ENCODE measurements around the gene LTO1.

The LTO1 gene

DNA sequence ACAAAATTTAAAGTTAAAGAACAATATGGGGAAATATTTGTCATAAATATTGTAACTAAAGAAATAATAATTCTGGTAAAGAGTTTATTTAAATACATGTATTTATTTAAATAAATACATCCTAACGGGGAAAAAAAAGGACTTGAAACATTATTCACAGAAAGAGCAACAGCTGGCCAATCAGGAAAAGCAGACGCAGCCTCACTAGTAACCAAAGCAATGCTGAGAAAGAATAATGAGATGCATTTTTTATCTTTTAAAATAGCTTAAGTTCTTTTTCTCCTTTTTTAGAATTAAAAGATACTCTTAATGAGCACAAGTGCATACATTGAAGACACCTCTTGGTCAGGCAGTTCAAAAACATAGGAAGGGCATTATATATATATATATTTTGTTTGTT, 2.6 kb upstream of the LTO1 start:
- no peak for DNase-seq (ENCODE audit: low read depth in 2 of 2)

DNA sequence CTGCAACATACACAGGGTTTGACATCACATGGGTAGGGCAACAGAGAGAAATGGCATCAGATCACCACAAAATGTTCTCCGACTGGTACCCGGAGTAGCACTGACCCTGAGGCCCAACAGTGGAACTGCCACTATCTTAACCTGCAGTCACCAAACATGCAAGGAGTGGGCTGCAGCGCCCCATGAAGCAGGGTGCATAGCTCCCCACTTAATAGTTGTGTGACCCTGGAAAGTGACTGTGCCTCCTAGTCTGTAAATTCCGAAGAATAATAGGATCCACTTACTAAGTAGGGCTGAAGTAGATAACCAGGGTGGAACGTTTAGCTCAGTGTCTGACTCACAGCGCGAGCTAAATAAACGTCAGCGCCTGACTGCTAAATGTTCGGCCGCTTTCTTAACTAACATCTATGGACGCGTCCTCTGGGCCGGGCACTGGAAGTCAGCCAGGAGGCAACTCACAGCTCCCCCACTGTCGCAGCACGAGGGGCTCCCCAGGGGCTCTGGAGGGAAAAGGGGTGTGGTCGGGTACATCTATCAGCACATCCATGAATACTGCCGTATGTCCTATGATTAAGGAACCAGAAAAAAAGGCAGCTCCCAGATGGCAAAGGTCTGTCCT, 777 bp downstream of the LTO1 start:
- no peak for DNase-seq (ENCODE audit: low read depth in 2 of 2)

DNA sequence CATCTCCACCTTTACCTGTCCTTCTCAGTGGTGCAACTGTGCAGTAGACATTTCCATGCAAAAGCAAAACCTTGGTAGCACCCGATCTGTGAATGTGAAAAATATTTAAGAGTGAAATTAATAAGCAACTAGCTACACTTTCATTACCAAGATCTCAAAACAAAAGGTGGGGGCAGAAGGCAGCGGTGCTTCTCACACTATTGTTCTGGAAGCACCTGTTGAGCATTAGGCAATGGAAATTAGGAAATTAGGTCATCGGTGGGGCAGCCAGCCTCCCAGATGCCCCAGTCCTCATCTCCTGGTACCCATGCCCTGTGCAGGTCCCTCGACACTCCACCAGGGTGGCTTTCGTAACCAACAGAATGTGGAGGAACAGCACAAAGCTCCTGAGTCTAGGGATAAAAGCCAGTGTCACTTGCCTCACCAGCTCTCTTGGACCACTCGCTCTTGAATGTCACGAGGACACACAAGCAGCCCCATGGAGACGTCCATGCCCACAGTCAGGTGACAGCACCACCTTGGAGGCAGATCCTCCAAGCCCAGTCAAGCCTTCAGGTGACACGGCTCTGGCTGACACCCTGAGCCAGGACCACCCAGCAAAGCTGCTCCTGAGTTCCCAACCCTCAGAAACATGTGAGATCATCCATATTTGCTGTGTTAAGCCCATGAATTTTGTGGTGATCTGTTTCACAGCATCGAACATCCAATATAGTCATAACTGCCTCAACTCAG, 3.3 kb downstream of the LTO1 start:
- DNase-seq (ENCODE audit: low read depth in 2 of 2), result no peak

DNA sequence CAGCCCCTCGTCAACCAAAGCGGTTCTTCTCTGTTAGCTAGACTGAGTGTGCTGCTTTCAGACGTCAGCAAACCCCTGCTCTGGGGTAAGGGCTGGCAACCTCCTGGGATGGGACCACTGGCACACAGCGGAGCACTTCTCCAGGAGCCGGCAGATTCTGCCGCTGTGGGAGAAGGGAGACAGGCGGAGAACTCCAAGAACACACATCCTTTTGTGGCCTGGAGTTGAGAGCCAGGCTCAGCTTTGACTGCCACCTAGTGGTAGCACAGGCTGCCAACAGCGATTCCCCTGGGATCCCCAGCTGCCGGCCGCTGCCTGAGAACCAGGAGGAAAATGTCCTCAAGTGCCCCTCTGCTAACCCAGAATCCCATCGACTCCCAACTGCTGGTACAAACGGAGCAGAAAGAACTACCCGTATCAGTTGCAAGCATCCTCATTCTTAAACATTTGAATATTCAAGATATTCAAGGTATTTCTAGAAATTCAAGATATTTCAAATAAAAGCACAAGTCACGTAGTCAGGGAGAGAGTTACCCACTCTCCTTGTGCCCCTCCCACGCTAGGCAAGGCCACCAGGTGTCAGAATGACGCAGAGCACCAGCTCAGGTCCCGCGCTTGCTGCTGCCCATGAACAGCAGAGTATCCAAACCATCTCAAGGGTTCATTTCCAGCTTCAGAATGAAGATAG, 4.9 kb downstream of the LTO1 start:
- peak in 1 of 2 donors; percentile 45 for DNase-seq (ENCODE audit: low read depth in 2 of 2)

DNA sequence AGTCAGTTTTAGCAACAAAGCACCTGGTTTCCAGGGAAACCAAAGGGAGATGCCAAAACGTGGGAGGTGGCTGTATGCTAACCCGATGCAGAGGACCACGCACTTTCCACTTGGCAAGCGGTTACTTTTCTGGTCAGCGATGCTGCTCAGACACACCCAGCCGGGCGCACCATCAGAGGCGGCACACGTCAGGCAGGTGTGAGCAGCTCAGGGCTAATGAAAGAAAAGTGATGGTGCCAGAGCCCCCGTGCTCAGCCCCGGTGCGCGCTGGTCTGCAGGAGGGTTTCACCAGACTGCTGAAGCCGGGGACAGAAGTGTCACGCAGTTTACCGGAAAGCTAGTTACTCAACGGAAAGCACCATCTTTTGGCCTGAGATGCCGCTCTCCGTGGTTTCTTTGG, 5.7 kb downstream of the LTO1 start:
- DNase-seq (ENCODE audit: low read depth in 2 of 2), result no peak

DNA sequence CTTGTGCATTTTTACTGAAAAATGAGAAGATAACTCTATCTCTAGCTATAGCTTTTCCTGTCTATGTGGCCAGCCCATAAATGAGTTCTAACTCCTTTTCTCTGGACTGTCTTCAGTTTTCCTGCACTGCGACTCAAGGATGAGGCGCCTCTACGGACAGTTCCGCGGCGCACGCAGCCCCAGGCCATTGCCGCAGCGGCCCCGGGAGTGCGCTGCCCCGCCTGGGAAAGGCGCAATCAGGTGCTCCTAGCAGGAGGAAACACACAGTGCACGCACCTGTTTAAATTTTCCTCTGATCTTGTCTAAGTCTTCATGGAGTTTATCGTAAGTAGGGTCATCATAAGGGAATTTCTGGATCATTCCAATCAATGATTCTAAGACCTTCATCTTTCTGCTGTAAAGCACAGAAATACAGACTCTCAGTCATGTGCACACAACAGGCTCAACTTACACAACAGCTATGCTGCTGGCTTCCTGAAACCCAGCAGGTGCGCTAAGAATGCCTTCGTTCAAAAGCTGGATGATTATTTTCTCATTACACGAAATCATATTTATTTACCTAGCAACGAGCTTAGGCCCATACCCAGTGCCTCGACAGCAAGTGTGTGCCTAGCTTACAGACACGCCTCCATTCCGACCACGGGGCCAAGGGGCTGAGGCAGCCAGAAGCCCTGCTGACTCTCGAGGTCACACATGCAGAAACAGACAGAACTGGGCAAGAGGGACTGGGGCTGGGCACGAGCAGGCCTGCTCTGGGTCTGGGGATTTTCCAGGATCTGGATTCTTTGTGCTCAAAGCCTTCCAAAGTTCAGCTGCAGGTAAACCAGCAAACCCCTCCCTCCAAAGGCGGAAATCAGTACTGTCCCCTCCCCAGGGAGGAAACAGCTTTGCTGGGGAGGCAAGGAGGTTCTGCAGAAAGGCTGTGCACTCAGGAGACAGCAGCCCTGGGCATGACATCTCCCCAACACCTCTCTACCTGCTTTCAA, 7.2 kb downstream of the LTO1 start:
- DNase-seq (ENCODE audit: low read depth in 2 of 2), result no peak

DNA sequence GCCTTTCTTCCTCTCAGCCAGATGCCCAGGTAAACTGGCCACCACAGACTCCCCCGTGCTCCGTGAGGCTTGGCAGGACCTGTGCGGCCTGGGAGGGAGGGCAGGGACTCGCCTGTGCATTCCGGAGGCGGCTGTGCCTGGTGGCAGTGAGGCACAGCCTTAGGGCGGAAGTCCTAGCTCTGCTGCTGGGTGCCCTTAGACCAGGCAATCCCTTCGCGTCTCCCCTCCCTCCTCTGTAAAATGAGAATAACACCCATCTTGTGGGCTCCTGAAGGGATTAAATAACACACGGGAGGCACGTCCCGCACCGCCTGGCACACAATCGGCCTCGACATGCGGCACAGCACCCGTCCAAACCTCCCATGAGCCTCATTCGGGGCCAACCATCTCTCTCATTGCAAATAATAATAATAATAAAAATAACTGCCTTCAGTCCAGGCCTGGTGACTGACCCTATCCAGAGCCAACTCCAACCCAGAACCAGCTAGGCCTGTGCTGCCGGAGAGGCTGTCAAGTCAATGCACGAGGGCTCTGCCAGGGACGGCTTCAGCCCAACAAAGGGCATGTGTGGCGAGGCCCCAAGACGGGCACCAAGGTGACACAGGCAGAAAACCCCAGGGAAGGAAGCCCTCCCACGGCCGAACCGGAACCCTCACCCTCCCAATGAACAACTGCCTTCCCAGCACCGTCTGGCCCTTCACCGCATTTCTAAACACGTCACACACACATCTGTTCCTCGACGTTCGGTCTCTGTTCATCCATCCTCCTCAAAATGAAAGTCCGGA, 8.2 kb downstream of the LTO1 start:
- DNase-seq (ENCODE audit: low read depth in 2 of 2), result no peak

DNA sequence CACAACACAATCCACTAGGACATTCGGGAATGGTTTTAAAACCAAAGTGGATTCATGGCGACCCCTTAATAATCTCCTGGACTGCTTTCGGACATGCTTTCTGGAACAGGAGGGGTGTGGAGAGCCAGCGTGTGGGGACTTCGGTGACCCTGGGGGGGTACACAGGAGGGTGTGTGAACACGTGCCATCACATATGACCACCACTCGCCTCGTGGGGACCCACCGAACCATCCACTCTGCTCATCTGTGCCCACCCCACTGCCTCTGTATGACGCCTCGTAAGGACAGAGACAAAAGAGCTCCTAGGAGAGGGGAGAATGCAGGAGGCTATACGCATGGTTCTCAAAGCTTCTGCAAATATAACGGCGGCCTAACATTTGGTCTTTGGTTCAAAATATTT, 8.9 kb downstream of the LTO1 start:
- DNase-seq (ENCODE audit: low read depth in 2 of 2), result no peak

DNA sequence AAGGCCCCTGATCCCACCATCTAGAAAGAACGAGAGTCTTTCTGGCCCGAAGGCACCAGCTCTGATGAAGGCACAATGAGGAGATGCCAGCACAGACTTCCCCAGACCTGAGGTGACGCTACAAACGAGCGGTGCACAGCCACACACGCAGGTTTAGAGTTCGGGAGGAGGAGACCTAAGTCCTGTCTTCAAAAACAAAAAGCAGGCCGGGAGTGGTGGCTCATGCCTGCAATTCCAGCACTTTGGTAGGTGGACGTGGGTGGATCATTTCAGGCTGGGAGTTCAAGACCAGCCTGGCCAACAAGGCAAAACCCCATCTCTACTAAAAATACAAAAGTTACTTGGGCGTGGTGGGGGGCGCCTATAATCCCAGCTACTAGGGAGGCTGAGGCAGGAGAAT, 9.5 kb downstream of the LTO1 start:
- no peak for DNase-seq (ENCODE audit: low read depth in 2 of 2)

DNA sequence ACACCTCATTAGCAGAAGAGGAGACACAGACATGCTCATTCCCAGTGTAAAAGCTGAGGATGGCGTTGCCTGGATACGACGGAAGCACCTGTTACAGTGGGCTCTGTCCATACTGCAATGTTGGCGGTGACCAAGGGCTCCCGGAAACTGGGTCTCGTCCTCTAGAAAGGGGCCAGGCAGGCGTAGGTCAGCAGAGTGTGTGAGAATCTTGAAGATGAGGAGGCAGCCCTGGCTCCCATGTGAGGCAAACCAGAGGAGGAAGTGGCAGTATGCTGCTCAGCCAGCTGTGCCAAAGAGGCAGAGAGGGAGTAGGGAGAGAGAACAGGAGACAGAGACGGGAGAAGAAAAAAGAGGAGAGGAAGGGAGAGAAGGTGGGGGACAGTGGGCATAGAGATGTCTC, 10.3 kb downstream of the LTO1 start:
- DNase-seq (ENCODE audit: low read depth in 2 of 2), result no peak

DNA sequence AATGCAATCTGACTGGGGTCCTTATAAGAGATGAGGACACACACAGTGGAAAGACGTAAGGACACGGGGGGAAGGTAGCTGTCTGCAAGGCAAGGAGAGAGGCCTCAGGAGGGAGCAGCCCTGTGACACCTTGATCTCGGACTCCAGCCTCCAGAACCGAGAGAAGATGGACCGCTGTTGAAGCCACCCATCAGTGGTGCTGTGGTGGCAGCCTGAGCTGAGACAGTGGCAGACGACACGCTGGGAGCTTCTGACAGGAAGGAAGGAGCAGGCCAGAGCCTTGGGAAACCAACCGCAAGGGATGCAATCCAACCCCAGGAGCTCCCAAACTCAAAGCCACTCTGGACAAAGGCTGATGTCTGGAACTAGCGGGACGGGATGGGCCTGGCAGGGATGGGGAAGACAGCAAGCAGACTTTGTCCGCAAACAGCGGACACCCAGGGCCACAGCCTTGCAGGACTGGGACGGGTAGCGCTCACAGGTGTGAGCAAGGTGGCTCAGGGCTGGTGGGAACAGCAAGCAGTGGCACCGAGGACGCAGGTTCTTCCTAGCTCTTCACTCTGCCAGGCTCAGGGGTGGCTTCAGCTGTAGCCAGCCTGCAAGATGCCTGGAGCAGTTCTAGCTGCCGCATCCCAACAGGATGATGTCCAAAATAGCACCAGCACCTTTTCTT, 10.9 kb downstream of the LTO1 start:
- no peak for DNase-seq (ENCODE audit: low read depth in 2 of 2)

DNA sequence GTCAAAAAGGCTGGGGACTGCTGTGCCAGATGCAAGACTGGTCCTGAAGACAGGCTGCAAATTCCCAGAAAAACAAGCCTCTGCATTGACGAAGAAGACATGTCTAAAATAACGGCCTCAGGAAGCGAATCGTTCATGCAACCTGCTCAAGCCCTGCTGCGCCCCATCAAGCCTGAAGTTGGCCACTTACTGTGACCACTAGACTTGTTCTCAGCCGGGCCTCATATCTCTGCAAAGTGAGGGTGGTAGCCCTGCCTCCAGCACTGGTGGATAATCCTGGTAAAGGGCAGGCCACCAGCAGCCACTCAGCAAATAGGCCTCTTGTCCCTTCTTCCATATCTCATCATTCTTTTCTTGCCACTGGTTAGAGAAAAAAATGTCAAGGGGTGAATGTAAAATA, 11.8 kb downstream of the LTO1 start:
- no peak for DNase-seq (ENCODE audit: low read depth in 2 of 2)

DNA sequence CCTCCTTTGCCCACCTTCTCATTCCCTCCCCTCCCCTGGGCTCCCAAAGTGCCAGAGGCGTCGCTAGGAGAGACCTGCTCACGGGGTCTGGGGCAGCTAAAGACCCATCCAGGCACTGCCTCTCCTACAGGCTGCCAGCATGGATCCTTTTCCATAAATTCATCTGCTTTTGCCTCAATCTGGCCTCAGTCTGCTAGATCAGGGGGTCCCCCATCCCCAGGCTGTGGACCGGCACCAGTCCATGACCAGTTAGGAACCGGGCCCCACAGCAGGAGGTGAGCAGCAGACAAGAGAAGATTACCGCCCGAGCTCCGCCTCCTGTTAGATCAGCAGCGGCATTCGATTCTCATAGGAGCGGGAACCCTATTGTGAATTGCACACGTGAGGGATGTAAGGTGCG, 12.3 kb downstream of the LTO1 start:
- DNase-seq (ENCODE audit: low read depth in 2 of 2), result no peak

DNA sequence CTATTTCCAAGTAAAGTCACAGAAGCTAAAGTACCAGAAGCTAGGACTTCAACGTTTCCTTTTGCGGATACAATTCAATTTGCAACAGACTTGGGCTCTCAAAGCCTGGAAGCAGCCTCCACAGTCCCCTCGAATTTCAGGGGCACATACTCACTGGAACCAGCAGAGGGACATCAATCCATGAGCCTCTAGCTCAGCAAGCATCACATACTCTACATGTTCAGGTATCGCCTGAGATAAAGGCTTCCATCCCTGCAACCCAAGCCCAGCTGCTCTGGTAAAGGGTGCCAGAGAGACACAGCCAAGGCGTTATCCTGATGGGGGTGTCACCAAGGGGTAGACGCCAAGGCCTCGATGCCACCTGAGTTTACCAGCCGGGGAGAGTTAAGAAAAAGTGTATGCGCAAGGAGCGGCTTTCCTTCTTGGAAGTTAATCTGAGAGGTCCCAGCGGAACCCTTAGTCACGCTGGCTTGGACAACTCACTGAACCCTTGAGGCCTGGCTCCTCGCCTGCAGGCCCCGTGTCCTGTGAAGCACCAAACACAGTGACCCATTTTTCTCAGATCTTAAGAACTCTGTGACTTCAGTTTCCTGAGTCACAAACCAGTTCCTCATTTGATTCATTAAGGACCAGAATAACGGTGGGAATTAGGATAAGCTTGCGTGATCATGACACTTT, 13.0 kb downstream of the LTO1 start:
- DNase-seq (ENCODE audit: low read depth in 2 of 2), result no peak

DNA sequence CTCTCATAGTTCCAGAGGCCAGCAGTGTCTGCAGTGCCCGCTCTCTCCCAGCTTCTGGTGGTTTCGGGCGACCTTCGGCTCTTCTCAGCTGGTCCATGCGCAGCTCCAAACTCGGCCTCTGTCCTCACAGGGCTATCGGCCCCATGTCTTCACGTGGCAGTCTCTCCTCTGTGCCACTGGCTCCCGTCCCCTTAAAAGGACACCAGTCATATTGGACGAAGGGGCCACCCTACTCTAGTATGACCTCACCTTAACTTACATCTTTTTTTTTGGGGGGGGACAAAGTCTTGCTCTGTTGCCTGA, 13.8 kb downstream of the LTO1 start:
- DNase-seq (ENCODE audit: low read depth in 2 of 2), result no peak

DNA sequence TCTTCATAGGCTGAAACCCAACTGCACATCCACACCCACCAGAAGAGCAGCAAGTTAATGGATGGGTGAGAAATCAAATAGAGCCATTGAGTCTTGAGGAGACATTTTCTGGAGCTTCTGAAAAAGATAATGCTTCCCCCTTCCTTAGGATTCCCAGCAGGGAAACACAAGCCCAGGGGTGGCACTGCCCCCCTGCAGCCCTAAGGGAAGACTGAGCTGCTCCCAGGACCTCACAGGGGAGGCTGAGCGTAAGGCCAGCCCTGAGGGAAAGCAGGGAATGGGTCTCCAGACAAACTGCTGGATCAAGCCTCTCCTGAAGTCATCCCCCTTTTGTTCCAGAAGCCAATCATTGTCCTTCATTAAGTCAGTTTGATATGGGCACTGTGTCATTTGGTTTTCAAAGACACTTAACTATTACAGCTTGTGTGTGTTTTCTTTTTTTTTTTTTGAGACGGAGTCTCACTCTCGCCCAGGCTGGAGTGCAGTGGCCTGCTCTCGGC, 15.1 kb downstream of the LTO1 start:
- DNase-seq (ENCODE audit: low read depth in 2 of 2), result no peak

DNA sequence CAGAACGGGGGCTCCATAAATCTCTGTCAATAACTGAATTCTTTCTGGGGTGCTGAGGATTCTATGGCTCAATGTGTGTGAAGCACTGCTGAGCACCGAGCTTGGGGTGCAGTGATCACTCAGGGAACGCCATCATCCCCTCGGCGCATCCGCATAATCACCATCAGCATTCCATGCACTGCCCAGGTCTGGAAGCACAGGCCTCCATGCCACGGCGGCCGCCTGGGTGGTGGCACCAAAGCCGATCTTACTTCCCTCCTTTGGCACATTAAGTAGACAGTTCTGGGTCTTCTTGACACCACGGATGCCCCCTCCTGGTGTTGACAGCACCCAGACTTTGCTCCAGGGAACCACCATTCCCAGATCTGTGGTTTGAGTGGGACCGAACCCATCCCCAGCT, 15.6 kb downstream of the LTO1 start:
- DNase-seq (ENCODE audit: low read depth in 2 of 2), result no peak

DNA sequence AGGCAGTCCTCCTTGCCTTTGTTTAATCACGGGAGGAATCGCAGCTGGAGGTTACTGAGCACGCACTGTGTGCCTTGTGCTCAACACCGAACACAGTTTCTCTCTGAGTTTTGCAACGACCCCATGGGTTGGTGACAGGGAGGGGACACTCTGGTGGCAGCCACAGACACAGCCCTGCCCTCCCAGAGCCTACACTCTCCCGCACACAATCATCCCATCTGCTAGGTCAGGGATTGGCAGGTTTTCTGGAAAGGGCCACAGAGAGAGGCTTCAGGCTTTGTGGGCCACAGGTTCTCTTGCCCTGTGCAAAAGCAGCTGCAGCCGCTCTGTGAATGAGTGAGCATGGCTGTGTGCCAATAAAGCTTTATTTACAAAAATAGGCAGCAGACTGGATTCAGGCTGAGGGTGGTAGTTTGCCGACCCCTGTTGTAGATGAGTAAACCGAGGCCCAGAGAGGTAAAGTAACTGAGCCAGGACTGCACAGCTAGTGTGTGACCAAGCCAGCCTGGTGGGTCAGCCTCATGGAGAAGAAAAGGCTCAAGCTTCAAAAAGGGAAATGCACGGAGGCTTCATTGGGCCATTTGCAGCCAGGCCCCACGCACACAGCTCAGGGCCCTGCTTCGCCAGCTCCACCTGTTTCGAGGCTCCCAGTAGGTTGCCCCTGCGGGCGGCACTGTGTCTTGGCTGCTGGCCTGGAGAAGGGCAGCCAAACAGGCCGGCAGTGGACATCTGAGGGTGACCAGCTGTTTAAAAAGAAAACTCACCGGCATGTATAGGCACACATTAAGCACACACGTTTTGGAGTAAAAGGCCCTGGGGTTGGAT, 16.3 kb downstream of the LTO1 start:
- DNase-seq (ENCODE audit: low read depth in 2 of 2), result no peak

DNA sequence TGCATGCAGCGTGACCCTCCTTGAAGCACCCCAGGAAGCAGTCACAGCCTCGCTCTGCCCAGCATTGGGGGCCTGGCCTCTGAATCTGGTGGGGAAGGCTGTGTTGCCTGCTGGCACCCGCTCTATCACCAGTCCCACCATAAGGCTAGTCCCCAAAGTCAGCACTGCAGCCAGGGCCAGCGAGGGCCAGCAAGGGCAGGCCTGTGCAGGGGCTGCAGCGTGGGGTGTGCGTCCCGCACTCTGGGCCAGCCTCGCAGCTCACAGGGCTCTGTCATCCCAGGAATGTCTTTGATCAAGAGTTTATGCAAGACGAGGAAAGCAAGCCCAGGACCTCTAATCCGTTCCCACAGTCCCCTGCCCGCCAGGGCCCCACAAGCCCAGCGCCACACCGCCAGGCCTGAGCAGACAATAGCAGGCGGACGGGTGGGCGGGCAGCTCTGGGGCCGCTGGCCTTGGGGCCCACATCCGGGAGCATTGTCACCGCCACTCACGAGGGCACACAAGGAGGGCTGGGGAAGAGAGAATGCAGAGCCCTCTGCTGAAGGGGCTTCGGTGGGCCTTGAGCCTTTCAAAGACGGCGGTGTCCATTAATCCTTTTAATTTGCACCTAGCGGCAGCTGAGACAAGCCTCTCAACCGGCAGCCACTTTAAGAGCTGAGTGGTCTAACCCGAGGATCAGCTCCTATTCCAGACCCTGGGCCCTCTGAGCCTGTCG, 17.1 kb downstream of the LTO1 start:
- DNase-seq (ENCODE audit: low read depth in 2 of 2), result no peak

Measured in stimulated activated CD4-positive, alpha-beta T cell treated with anti-CD3 and anti-CD28 coated beads, Interleukin-15, amount 100 ng/mL, for 48 hours (primary cell).